SU-DHL-6 (cell line): ENCODE measurements around the gene ZC3H18.

ENCODE experiments used
- H2AFZ ChIP-seq: fragments of 200-600 bp; sonication (generic); 2 replicates; pipeline ENCODE4 v1.6.1; 2014; ENCODE audit warnings: low read depth, mild to moderate bottlenecking, moderate library complexity, mixed read lengths, antibody characterized with exemption, low read length; ENCODE audit not compliant: severe bottlenecking
- H3F3A ChIP-seq: fragments of 200-600 bp; shearing (Covaris generic); 2 replicates; pipeline ENCODE4 v1.6.0; 2016; ENCODE audit warnings: antibody characterized with exemption, mild to moderate bottlenecking; ENCODE audit not compliant: insufficient read depth
- H3K27ac ChIP-seq: fragments of 200-600 bp; sonication (generic); 2 replicates; pipeline ENCODE4 v1.5.1; 2016; ENCODE audit warnings: low read depth, mild to moderate bottlenecking, low read length, moderate library complexity, mixed read lengths
- H3K27me3 ChIP-seq: fragments of 200-600 bp; sonication (generic), shearing (Covaris generic); 2 replicates; pipeline ENCODE4 v1.6.0; 2014; ENCODE audit warnings: mild to moderate bottlenecking, low read length
- H3K36me3 ChIP-seq: fragments of 200-600 bp; sonication (generic); 2 replicates; pipeline ENCODE4 v1.6.1; 2014; ENCODE audit warnings: mild to moderate bottlenecking, low read length, mixed read lengths
- H3K4me2 ChIP-seq: fragments of 300-600, 200-600 bp; shearing (Covaris generic), sonication (generic); 2 replicates; pipeline ENCODE4 v1.6.0; 2014; ENCODE audit warnings: low read length, low read depth, mild to moderate bottlenecking; ENCODE audit not compliant: poor library complexity, severe bottlenecking
- H3K4me3 ChIP-seq: fragments of 200-600 bp; sonication (generic); 2 replicates; pipeline ENCODE4 v1.5.1; 2014; ENCODE audit warnings: antibody characterized with exemption, low read length, mild to moderate bottlenecking, mixed read lengths; ENCODE audit not compliant: insufficient read depth, poor library complexity, severe bottlenecking
- H3K79me2 ChIP-seq: fragments of 200-600 bp; sonication (generic); 2 replicates; pipeline ENCODE4 v1.6.1; 2014; ENCODE audit warnings: mild to moderate bottlenecking, low read length, moderate library complexity; ENCODE audit not compliant: insufficient read depth
- H3K9ac ChIP-seq: fragments of 200-600 bp; sonication (generic); 2 replicates; pipeline ENCODE4 v1.7.0; 2014; ENCODE audit warnings: mild to moderate bottlenecking, low read length
- H3K9me2 ChIP-seq: fragments of 200-600 bp; sonication (generic); replicated peaks from 2 replicates; pipeline ENCODE4 v1.6.1; 2014; ENCODE audit warnings: low read length; ENCODE audit not compliant: insufficient read depth
- H3K9me3 ChIP-seq: fragments of 200-600 bp; sonication (generic); 2 replicates; pipeline ENCODE4 v1.6.1; 2014; ENCODE audit warnings: low read length, mixed read lengths; ENCODE audit not compliant: insufficient read depth
- H4K20me1 ChIP-seq: fragments of 200-600 bp; sonication (generic); 2 replicates; pipeline ENCODE4 v1.6.1; 2014; ENCODE audit warnings: low read depth, mild to moderate bottlenecking, antibody characterized with exemption, low read length, moderate library complexity, mixed read lengths
- EZH2phosphoT487 ChIP-seq: fragments of 200-600 bp; sonication (generic), shearing (Covaris generic); conservative IDR thresholded peaks from 2 replicates; pipeline ENCODE4 v1.6.1; 2018; ENCODE audit warnings: mild to moderate bottlenecking, antibody characterized with exemption, low read length, moderate library complexity, mixed read lengths
- TF ChIP-seq, protein P1 (sequence below): fragments of 200-600 bp; sonication (generic); IDR thresholded peaks from one replicate; pipeline ENCODE4 v1.5.1; 2017; ENCODE audit warnings: antibody characterized with exemption, mild to moderate bottlenecking, low read length, moderate library complexity; ENCODE audit not compliant: insufficient read depth, poor library complexity, severe bottlenecking

The ZC3H18 gene

DNA sequence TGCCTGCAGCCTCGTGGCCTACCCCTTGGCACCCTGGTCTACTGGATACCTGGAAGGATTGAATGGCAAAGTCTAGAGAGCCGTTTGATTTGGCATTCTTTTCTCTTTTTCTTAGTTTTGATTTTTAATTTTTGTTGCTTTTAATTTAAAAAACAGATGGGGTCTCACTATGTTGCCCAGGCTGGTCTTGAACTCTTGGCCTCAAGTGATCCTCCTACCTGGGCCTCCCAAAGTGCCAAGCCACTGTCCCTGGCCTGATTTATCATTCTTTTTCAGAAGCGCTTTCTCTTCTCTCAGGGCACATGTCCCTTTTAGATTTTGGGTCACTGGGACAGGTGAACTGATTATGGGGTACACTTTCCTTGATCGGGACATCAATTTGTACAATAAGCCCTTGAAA lies 10.8 kb downstream of the ZC3H18 start:
- H3K9me3 ChIP-seq, result no peaks in the 10 kb centered on the region
- H3K9ac ChIP-seq, result no peak overlapping the region
- TF ChIP-seq, protein P1, sequence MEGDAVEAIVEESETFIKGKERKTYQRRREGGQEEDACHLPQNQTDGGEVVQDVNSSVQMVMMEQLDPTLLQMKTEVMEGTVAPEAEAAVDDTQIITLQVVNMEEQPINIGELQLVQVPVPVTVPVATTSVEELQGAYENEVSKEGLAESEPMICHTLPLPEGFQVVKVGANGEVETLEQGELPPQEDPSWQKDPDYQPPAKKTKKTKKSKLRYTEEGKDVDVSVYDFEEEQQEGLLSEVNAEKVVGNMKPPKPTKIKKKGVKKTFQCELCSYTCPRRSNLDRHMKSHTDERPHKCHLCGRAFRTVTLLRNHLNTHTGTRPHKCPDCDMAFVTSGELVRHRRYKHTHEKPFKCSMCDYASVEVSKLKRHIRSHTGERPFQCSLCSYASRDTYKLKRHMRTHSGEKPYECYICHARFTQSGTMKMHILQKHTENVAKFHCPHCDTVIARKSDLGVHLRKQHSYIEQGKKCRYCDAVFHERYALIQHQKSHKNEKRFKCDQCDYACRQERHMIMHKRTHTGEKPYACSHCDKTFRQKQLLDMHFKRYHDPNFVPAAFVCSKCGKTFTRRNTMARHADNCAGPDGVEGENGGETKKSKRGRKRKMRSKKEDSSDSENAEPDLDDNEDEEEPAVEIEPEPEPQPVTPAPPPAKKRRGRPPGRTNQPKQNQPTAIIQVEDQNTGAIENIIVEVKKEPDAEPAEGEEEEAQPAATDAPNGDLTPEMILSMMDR, result no peak
- no peak for TF ChIP-seq EZH2phosphoT487
- H3K27ac ChIP-seq, result no peak overlapping the region
- H3K36me3 ChIP-seq, result no peaks in the 10 kb centered on the region
- no peak overlapping the region for H3K4me2 ChIP-seq
- H4K20me1 ChIP-seq, result no peaks in the 10 kb centered on the region; the same call in 1 of the 2 replicates
- H3K9me2 ChIP-seq, result no peaks in the 10 kb centered on the region
- H3K79me2 ChIP-seq, result peaks cover 80% of the 10 kb centered on the region
- no peaks in the 10 kb centered on the region for H3K27me3 ChIP-seq
- H3F3A ChIP-seq, result no peaks in the 10 kb centered on the region
- H2AFZ ChIP-seq, result no peak overlapping the region
- H3K4me3 ChIP-seq, result no peak overlapping the region

DNA sequence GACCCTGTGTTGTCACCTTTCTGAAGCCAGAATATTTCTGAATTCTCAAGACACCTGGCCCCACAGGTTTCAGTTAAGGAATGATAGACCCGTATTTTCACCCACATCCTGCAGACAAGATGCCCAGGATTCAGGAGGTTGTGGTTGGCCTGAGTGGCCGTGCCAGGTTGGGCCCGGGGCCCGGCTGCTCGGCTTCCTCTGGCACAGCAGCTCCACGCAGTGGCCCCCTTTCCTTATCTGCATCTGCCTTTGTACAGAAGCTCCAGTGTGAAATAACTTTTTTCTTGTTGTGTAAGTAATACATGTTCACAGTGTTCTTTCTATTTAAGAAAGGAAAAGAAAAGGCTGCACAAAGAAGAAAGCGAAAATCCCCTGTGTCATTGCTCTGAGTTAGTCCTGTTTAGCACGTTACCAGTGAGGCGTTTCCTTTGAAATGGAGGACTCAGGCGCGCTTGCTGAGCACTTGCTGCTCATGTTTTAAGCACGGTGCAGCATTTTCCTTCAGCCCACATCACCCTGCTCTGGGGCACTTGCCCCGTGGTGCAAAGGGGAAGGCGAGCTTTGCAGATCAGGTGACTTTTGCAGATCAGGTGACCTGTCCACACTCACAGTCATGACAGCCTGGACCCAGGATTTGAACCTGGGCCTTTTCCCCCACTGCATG lies 12.8 kb downstream of the ZC3H18 start:
- Histone ChIP-seq H3K27ac (no peak overlapping the region), H3K4me3 (no peak overlapping the region), H3K27me3 (no peaks in the 10 kb centered on the region), H3K4me2 (no peak overlapping the region), H3K9ac (no peak overlapping the region), H4K20me1 (no peaks in the 10 kb centered on the region; the same call in 1 of the 2 replicates), H3K79me2 (peaks cover 68% of the 10 kb centered on the region), H3F3A (no peaks in the 10 kb centered on the region), H2AFZ (no peak overlapping the region), H3K9me2 (no peaks in the 10 kb centered on the region), H3K36me3 (no peaks in the 10 kb centered on the region), H3K9me3 (no peaks in the 10 kb centered on the region)
- TF ChIP-seq, protein P1, result no peak
- no peak for TF ChIP-seq EZH2phosphoT487

DNA sequence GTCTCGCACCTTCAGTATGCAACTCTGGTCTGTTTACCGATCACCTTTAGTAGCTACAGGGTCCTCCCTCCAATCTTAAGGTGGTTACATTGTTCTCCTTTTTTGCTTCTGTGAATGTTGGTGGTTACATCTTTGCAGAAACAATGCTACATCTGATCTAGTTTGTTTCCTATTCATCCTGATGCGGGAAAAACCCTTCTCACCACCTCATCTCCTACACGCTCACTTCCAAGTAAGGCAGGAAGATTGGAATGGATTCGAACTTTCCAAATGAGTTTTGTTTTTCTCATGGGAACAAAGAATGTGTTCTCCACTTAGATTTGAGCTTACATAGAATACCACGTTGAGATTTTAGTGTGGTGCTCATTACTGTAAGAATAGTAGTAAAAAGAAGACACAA lies 14.5 kb downstream of the ZC3H18 start:
- H2AFZ ChIP-seq, result no peak overlapping the region
- no peaks in the 10 kb centered on the region for H3K27me3 ChIP-seq
- H4K20me1 ChIP-seq, result no peaks in the 10 kb centered on the region; the same call in 1 of the 2 replicates
- no peak overlapping the region for H3K9ac ChIP-seq
- no peaks in the 10 kb centered on the region for H3K9me2 ChIP-seq
- TF ChIP-seq, protein P1, result no peak
- no peak for TF ChIP-seq EZH2phosphoT487
- no peak overlapping the region for H3K27ac ChIP-seq
- H3F3A ChIP-seq, result no peaks in the 10 kb centered on the region
- H3K36me3 ChIP-seq, result no peaks in the 10 kb centered on the region
- H3K4me2 ChIP-seq, result no peak overlapping the region
- peaks cover 55% of the 10 kb centered on the region for H3K79me2 ChIP-seq
- no peak overlapping the region for H3K4me3 ChIP-seq
- H3K9me3 ChIP-seq, result no peaks in the 10 kb centered on the region
